NCI-H2081 (cell line): ENCODE measurements around the gene TSPO2.
A peak's percentile ranks its signal among the peaks of the same experiment; 100 is the strongest.

ENCODE experiments used
- DNase-seq, 2 experiments: peaks; one replicate each; lab custom pipeline; 2025; lab: John Stamatoyannopoulos, UW

The TSPO2 gene

DNA sequence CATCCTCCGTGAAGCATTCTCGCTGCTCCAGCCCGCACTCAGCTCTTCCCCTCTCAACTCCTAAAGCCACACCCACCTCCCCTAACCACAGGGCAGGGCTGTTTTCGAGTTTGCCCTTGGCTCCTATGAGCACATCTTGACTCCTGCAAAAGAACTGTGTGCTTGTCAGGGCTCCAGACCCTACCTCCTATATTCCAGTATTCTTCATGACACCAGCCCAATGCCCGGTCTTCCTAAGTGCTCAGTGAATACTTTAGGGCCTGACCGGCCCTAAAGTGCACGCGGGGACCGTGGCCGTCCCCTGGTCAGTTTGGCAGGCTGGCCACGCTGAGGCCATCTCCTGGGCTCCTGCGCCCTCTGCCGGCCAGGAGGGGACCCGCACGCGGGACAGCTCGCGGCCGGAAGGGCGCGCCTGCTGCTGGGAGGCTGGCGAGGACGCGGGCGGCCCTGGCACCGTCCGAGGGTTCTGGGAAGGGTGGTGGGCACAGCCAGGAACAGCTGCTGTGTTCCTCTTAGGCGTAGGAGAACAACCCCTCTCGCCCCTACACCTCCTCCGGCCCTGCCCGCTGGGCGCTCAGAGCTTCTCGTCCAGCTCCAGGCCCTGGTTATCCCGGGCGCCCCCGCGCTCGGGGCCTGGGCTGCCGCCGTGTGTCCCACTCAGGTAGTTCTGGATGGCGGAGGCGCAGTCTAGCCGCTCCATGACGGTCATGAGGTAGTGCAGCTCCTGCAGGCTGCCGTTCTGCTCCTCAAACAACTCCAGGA is 14.3 kb upstream of the TSPO2 start:
- DNase-seq, result peak; percentile 22 to 36

DNA sequence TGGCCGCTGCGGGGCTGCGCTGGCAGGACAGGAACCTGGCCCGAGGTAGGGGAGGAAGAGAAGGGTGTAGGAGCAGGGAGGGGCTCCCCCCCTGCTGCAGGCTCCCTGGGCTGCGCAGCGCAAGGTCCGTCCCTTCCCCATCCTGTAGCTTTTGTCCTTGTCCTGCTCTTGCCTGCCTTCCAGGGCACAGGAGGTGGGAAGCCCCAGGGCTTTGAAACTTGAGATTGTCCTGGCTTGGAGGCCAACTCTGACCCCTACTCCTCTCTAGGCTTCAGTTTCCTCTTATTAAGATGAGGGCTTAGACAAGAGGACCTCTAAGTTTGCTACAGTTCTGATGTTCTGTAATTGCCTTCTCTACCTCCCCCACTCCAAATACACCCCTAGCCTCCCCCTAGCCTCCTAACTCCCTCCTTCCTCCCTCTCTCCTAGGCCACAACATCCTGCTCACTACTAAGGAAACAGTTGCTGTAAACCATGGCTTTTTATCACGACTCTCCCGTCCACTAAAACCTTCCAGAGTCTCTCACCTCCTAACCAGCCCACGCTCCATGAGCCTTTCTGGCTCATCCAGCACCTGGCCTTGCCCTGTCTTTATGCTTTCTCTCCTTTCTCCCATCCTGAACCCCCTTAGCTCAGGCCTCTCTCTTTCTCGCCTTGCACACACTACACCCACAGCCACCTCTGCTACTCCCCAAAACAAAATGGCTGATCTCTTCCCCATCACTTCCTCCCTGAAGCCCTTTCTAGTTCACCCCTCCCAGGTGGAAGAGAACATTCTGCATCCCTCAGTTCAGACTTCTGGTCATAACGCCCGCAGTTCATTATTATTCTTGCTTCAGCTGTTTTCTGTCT is 13.5 kb upstream of the TSPO2 start:
- no peak for DNase-seq

DNA sequence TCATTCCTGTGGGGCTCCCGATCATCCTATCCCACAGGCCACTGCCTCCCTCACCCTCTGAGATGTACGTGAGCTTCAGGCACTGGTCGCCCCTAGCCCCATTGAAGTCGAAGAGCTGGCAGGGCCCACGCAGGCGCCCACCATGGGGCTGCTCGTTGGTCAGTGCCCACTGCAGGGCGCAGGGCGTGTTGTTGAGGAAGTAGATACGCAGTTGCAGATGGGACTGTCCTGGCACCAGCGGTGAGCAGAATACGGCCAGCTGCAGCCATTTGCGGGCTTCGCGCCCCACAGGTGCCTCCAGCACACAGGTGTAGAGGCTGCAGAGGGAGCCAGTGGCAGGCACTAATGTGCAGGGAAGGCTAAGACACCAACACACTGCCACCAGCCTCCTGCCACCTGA is 9.4 kb upstream of the TSPO2 start:
- no peak for DNase-seq

DNA sequence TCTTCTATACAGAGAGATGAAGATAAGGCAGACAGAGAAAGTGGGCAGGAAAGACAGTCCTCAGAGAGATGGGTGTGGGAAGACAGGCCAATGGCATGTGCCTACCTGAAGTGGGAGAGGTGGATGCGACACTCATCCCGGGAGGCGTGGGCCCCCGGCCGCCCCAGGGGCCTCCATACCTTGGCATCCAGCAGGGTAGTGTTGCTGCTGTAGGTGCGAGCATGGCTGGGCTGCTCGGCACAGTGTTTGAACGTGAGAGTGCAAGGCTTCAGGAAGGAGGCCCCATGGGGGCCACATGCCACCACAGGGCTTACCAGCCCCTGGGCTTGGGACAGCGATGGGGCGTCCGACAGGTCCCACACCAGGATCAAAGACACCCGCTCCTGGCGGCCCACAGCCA is 8.5 kb upstream of the TSPO2 start:
- no peak for DNase-seq

DNA sequence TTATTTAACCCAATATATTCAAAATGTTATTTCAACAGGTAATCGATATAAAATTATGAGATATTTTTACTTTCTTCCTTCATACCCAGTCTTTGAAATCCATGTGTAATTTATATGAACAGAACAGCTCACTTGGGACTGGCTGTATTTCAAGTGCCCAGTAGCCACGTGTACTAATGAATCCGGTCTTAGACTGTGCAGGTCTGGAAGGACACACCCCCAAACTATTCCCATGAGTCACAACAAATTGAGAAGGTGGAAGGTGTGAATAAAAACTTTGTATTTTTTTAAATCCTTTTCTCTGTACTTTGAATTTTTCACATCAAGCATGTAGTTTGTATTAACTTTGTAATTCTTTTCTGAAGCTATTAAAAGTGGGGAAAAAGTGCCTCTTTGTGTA is 6.1 kb upstream of the TSPO2 start:
- no peak for DNase-seq

DNA sequence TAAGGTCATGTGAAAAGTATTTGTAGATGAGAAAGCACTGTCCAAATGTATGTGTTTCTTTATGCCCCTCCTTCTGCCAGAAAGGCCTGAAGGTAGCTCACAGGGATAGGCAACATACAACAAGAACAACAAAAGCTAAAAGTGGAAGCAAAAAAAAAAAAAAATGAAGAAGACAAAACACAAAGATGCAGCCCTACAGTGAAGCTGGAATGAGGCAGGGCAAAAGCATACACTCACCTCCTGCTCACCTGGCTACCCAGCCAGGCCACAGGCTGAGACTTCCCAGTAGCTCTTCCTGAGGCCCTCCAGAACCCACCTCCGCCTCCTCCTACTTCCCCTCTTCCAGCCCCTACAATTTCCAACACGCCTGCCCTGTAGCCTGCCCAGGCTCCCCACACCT is 5.7 kb upstream of the TSPO2 start:
- no peak for DNase-seq

DNA sequence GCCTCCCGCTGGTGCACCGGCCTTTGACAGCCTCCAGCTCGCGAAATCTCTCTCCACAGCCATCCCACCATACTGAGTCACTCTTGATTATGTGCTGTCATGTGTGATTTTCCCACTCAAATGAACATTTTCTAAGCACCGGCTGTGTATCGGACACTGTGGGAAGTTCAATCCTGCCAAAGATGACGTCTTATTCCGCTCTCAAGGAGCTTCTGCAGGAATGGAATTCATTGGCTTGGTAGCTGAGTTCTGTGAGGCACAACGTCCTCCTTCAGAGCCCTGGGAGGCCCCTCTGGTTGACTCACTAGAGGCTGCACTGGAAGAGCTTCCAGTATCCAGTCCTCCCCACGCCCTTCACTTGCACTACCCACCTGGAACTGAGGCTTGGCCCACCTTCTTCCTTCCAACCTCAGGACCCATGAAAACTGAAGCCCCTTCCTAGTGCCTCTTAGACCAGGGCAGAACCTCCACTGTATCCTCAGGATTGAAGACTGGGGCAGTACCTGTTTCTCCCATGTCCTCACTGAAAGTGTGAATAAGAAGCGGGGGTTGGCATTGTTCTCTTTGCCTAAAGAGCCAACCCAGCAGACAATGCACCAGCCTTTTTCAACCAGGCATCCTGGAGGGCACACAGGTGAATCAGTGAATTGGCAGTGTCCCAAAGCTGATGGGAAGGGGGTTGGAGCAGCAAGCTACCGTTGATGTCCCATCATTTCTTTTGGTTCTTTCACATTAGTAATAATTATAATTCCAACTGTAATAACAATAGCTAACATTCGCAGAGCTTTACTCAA is 5.0 kb upstream of the TSPO2 start:
- no peak for DNase-seq

DNA sequence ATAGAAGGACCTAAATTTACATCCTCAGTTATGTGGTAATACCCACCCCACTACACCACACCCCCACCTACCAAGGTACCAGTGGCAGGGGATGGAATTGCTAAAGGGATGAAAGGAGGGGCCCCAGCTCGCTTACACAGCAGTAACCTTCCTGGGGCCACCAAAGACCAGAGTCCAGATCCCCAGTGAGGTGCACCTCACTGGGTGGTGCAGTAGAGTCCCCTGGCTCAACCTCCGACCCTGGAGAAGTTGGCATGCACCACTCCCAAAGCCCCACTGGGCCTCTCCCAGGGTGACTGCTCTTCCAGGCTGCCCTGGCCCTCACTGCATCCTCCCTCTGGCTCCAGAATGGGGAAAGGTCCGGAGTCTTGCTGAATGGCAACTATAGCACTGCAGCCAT is 4.1 kb upstream of the TSPO2 start:
- DNase-seq, result no peak

DNA sequence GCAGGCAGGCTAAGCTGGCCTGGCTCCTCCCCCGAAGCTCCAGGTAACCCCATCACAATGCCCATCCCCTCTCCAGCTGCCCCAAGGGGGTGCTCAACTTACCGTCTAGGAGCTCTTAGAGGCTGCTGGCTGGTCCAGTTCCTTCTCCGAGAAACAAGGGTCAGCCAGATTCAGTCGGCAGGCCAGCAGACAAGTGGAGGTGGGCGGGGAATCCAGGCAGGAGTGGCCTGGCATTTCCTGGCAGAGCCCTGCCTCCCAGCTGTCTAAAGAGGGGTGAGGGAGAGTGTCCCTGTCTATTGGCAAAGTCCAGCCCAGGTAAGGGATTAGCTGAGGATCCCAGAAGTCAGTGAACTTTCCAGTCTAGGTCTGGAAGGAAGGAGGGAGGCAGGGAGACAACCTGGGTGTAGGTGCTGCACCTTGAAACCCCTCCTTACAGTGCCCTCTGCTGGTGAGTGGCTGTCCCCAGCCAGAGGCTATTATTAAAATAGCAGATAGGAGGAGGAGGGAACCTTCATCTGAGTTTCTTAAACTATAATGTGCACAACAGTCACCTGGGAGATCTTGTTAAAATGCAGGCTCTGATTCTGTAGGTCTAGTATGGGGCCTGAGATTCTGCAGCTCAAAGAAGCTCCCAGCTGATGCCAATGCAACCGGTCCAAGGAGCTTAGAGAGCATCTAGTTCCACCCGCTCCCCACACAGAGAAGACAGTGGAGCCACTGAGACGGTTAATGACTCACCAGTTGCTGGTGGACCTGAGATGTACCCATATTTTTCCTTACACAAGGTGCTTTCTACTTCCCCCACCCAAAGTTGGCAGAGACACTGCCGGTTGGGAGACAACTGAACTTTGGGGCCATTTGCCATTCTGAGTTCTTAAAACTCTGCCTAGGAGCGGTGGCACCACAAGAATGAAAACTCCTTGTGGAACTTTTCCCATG is 2.9 kb upstream of the TSPO2 start, which contains the start of gene UNC5CL:
Gene UNC5CL (minus strand): TSS at position 162 of the 939 bp plus-strand sequence. CDS start 4,147 bp downstream, outside the sequence.
- DNase-seq, result peak; percentile 36 to 40

DNA sequence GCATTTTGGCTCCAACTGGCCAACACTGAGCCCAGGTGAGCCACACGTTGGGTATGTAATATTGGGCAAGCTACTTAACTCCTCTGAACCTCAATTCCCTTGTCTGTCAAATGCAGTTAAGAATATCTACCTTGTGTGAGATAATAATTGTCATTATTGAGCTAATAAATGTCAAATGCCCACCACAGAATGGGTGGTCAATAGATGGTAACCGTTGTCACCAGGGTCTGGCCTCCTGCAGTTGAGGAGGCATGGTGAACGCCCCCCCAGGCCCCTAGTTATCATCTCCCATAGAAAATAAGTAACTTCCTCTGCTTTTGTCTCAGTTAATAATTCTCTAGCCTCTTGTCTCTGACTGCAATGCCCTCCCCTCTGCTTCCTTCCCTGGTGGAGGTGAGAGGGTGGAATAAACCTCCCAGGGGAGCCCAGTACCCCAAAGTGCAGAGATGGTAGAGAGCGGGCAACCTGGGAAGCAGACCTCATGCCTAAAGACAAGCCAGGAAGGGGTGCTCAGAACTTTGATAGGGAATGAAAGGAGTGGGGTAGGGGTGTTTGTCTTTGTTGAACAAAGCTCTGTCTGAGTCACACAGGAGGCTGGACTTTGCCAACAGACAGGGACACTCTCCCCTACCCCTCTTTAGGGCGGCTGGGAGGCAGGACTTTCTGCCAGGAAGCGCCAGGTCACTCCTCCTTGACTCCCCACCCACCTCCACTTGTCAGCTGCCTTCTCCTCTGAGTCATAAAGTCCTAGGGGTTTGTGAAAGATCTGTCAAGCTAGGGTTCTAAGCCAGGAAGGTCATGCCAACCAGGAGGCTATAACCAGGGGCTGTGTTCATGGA is 1.9 kb upstream of the TSPO2 start:
- DNase-seq, result no peak

DNA sequence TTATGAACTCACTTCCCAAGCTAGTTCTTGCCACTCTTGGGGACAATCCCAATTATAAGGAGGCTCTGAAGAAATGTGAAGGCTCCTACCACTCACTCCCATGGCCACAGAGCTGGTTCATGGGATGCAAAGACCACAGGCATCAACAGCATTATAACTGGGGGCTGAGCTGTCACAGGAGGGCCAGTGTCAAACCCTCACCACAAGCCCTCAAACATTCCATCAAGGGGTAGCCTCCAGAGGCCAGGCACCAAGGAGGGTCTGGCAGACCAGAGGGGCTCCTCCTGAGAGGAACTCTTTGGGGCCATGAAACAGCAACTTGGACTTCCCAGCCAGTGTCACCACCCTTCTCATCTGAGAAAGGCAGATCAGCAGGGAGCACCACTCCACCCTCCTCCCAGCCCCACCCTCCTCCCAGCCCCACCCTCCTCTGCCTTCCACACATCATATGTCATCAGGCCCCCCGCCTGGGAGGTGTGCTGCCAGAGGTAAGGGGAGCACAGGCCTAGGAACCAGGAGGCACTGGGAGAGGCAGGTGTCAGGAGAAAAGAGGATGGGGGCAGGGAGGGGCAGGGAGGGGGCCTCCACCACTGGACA is 1.2 kb upstream of the TSPO2 start:
- DNase-seq, result no peak

DNA sequence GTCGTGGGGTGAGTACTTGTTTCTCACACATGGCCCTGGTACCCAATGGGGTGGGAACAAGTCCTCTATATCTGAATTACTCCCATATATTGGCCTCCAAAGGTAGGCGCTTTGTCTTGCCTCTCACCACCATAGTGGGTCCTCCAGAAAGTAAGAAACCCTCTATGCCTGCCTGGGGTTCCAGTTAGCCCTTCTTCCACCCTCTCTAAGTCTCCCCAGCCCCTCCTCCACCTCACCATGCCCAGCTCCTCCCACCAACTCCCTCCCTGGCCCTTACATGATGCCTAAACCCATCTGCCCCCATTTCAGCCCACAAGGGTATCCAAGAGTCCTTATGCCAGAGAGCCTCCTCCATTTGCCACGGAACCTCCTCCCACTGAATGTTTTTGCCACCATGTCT is 884 bp downstream of the TSPO2 start:
- DNase-seq, result no peak

DNA sequence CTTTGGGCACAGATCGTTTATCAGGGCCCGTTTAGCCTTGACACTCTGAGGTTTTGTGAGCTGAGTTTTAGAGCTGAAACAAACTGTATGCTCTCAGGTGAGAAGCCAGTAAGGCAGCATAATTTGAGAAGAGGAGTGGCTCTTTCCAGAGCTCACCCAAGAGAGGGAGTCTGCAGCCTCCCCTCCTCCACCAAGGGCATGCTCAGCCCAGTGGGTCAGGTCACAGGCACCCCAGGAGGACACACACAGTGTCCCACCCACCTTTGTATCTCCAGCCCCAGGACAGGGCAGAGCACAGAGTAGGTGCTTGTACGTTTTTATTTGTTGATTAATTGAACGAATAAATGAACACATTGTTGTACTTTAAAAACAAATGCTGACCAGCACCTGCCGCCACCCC is 3.4 kb downstream of the TSPO2 start:
- no peak for DNase-seq

DNA sequence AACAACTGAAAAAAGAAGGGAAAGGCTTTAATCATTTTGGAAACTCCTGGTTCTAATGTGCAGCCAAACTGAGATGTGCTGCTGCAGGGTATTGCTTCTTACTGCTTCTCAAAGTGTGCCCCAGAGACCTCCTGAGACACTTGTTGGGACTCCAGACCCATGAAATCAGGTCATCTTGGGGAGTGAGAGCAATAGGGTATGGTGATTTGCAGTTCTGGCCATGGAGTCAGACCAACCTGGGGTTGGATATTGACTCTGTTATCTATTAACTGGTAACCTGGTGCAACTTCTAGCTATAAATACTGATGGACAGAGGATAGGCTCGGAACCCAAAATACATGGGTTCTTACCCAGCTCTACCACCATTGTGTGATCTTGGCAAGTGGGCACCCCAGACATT is 3.8 kb downstream of the TSPO2 start:
- DNase-seq, result no peak

DNA sequence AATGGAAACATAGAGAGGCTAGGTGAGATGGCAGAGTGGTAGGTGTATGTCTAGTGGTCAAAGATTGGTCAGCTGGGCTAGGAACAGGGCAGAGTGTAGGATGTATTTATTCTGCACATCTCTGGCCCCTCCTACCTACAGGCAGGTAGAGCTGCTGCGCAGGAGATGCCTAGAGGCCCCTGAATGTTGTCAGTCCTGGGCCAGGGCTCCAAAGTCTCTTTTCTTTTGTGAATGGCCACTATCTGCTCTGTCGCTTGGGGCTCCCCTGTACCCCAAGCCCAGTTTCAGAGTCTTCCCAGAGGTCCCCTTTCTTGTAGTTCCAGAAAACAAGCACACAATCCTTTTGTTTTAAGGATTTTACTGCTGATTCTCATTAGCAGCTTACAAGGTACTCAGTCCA is 5.0 kb downstream of the TSPO2 start:
- DNase-seq, result no peak

DNA sequence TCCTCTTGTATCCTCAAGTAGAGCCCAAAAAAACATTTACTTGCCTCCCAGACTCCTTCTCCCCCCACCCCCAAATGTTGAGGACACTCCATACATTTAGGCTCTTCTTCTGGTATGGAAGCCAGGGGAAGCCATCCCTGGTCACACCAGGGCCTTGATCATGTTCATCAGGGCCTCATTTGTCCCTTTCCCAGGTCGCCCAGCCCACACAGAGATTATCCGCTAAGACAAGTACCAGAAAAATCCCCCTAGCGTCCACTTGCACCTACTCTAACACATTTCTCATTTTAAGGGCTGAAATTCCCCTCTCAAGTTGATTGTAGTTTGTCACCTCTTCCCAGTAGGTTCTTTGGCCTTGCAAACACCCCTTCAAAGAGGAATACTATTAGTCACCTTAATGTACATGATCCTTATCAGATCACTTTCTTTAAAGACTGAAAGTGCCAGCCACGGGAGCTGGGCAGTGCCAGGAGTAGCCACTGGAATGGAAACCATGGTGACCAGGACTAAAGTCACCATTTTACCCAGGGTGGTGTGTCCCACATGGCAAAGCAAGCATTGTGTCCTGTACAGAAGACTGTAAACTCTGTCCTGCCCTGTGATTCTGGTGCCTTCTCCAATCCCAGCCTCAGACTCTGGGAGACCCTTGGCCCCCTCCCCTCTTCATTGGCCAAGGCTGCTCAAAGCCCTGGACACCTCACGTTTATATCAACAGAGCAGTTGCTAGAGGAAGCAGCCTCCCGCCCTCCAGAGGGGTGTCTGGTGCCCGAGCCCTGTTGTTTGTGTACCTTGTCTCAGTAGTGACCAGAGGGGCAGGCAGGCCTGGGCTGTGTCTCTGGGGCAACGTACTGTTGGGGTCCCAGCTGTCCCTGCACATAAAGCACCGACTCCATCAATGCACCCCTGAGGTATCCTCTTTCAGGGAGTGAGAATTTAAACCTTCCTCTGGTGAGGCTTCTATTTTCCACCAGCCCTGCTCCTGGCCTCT is 5.8 kb downstream of the TSPO2 start:
- DNase-seq, result no peak

DNA sequence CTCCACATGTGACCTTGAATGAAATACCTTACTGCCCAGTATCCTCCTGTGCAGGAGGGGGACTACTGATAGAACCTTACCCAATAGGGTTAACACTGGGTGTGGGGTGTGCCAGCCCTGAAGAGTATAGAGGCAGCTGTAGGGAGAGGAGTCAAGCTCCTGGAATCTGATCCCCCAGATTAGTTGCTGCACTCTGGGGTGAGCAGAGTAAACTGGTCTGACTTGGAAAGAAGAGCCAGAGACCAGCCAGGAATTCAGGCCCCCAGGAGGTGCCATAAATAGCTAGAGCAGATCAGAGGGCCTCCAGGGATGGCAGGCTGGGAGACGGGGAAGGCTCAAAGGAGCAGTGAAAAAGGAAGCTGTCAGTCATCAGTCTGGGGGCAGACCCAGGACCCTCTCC is 7.3 kb downstream of the TSPO2 start:
- DNase-seq, result no peak

DNA sequence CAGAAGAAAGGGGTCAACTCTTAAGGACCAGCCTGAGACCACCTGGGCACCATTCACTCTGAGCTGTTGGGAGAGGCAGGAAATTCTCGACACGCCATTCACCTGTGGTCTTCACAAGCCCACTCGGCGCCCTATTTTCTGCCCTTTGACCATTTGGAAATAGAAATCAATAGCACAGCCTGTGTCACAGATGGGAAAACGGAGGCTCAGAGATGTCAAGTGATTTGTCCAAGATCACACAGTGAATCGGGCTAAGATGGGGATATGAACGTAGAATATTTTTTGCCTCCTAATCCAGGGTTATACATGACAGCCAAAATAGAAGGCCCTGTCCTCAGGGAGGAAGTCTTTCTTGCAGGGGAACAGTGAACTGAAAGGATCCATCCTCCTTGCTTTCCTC is 7.7 kb downstream of the TSPO2 start:
- DNase-seq, result no peak

DNA sequence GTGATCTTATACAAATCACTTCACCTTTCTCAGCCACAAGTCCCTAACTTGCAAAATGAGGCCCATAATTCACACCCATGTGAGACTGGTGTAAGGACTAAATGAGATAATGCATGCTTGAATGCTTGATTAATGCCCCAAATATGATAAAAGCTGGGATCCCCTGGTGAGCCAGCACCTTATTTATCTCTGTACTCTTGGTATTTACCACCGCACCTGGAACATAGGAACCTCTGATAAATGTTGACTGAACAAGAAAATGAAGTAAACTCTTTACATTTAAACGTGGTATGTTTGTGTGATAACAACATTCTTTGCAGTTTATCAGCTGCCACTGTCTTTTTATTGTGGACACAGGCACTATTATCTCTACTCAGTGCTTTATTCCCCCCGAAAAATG is 8.3 kb downstream of the TSPO2 start:
- DNase-seq, result no peak
